HG02798 (cell line): ENCODE data around the gene ADK.
"Not testable (repeated sequence)": the region's sequence is repeated elsewhere in the genome, so short reads cannot be mapped to it uniquely, and the experiment has no call there.

Experiments used
- ATAC-seq: cut with Tn5 transposase; IDR thresholded peaks from one replicate; pipeline ENCODE4 v1.9.1; 2021; ENCODE audit warnings: mild to moderate bottlenecking; ENCODE audit not compliant: unreplicated experiment, poor library complexity

ADK gene

DNA sequence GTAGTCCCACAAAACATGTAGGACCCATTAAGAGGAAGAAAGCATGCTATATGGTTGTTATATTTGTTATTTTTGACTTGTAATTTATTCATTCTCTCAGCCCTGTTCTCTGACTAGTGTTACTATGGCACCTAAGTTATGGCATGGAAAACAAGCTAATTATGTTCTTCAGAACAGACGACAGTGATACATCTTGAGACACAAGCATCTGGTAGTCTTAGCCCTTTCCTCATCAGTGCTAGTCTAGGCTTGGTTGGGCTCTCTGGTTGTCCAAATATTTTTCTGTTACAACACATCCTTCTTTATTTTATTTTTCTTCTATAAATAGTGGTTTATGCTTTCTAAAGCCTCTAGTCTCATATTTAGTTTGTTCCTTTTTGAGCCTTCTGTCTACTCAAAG lies 367.0 kb downstream of the ADK start:
- ATAC-seq = no peak

- no peak for ATAC-seq
Measured at GRCh38 chr10:74521526-74521925, 370.5 kb downstream of the ADK start.

GRCh38 chr10:74523199-74523598 lies 372.2 kb downstream of the ADK start:
- no peak for ATAC-seq

DNA sequence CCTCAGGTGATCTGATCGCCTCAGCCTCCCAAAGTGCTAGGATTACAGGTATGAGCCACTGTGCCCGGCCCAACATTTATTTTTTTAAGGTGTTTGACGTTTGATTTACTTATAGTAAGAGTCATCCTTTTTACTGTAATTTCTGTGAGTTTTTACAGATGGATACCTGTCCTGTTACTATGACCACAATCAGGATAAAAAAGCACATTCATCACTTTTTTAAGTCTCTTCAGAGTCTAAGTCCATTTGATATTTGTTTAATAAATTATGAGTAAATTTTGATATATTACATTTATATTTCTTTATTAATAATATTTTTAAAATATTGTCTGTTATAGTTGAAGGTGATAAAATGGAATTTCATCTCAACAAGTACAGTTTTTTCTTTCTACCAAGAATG lies 374.9 kb downstream of the ADK start:
- no peak for ATAC-seq

- not testable (repeated sequence) for ATAC-seq
Measured at GRCh38 chr10:74527611-74528010, 376.6 kb downstream of the ADK start.

DNA sequence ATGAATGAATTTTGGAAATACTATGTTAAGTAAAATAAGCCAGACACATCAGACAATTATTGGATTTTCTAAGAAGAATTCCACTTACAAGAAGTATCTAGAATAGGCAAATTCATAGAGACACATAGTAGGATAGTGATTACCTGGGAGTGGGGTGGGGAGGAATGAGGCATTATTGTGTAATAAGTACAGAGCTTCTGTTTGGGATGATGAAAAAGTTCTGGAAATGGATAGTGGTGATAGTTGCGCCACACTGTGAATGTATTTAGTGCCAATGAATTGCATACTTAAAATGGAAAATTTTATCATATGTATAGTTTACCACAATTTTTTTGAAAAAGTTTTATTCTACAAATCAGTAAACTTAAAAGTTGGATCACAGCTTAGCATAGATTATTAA lies 378.2 kb downstream of the ADK start:
- ATAC-seq = no peak

DNA sequence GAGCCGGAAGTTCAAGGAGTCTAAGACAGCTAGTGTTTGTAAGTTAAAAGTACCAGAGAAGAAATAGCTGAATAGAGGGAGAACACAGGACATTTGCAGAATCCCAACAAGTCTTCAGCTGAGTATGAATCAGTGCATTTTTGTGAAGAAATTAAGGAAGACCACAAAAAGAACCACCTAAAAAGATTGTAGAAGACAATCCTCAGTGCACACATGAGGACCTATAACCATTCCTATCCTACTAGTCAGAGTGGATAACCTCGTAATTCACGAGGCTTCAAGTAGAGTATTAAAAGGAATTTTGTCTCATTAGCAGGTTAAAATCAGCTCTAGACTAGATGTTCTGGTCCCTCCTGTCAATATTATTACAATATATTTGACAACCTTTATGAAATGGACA lies 380.0 kb downstream of the ADK start:
- no peak for ATAC-seq

GRCh38 chr10:74539317-74539716 lies 388.3 kb downstream of the ADK start:
- ATAC-seq = no peak

DNA sequence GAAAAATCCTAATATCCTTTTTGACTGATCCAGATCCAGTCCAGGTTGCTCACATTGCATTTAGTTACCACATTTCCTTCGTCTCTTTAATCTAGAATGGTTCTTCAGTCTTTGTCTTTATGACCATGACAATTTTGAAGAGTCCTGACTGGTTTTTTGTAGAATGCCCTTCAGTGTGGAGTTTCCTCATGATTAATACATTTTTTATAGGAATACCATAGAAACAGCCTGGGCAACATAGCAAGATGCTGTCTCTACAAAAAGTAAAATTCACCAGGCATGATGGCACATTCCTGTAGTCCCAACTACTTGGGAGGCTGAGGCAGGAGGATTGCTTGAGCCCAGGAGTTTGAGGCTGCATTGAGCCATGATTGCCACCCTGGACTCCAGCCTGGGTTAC lies 390.4 kb downstream of the ADK start:
- no peak for ATAC-seq

GRCh38 chr10:74542077-74542476 lies 391.1 kb downstream of the ADK start:
- ATAC-seq = no peak

DNA sequence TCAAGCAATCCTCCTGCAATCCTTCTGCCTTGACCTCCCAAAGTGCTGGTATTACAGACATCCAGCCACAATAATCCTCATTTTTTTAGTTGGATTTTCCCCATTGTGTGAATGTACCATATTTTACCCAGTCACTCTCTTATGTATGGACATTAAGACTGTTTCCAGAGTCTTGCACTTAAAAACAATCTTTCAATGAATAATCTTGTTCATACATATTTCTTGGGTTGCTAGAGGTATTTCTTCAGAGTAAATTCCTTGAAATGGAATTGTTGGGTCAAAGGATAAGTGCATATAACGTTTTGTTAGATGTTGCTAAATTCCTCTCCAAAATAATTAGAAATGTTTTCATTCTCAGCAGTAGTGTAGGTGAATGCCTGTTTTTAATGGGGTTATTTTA lies 392.3 kb downstream of the ADK start:
- no peak for ATAC-seq

- no peak for ATAC-seq
Measured at GRCh38 chr10:74544106-74544505, 393.1 kb downstream of the ADK start.

GRCh38 chr10:74548676-74549075 lies 397.7 kb downstream of the ADK start:
- no peak for ATAC-seq

GRCh38 chr10:74556072-74556705 lies 405.2 kb downstream of the ADK start:
- ATAC-seq = no peak

- ATAC-seq = no peak
Measured at GRCh38 chr10:74557098-74557497, 406.1 kb downstream of the ADK start.

DNA sequence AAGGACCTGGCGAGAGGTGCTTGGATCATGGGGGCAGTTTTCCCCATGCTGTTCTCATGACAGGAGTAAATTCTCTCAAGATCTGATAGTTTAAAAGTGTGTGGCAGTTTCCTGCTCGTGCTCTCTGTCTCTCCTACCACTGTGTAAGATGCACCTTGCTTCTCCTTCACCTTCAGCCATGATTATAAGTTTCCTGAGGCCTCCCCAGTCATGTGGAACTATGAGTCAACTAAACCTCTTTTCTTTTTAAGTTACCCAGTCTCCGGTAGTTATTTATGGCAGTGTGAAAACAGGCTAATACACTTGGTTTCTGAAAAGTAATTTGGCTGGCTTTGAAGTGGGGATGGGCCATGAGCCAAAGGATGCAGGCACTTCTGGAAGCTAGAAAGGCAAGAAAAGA lies 407.4 kb downstream of the ADK start:
- no peak for ATAC-seq

- no peak for ATAC-seq
Measured at GRCh38 chr10:74558897-74559296, 407.9 kb downstream of the ADK start.

DNA sequence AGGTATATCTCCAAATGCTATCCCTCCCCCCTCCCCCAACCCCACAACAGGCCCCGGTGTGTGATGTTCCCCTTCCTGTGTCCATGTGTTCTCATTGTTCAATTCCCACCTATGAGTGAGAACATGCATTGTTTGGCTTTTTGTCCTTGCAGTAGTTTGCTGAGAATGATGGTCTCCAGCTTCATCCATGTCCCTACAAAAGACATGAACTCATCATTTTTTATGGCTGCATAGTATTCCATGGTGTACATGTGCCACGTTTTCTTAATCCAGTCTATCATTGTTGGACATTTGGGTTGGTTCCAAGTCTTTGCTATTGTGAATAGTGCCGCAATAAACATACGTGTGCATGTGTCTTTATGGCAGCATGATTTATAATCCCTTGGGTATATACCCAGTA lies 417.9 kb downstream of the ADK start:
- not testable (repeated sequence) for ATAC-seq

DNA sequence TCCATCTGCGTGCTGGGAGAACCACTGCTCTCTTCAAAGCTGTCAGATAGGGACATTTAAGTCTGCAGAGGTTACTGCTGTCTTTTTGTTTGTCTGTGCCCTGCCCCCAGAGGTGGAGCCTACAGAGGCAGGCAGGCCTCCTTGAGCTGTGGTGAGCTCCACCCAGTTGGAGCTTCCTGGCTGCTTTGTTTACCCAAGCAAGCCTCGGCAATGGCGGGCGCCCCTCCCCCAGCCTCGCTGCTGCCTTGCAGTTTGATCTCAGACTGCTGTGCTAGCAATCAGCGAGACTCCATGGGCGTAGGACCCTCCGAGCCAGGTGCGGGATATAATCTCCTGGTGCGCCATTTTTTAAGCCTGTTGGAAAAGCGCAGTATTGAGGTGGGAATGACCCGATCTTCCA lies 422.5 kb downstream of the ADK start:
- ATAC-seq = not testable (repeated sequence)

DNA sequence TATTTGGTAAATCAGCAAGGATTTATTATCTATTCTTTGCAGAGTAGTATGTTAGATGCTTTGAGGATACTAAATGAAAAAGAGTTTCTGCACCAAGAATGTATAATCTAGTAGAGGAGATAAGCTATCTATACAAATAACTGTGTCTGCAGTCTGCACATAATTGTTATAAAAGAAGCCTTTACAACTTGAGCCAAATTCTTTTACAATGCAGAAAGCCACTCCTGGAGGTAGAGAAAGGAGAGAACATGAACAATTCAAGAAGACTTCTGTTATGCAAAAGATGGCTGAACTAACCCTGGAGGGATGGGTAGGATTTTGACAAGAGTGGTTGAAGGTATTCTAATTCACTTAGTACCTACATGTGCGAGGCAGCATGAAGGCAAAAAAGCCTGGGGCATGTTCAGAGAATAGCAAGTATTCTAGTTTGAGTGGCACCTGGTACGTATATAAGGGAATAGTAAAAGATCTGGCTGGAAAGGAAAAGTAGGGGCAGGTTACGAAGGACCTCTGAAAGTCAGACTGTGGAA lies 424.2 kb downstream of the ADK start:
- ATAC-seq = no peak

DNA sequence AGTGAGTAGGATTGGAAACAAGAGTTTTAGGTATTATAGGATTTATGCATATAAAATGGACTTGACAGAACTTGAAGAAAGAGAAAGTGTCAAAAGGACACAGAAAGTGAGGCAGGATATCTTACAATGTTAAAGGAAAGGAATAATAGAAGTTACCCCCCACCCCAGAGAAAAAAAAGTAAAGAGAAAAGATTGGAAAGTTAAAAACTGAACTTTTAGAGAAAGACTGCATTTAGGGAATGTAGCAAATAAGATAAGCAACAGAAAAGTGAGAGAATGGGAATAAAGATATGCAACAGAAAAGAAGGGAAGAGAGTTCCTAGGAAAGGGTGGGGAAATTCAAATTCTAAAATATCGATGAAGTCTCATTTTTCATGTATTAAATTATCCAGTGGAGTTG lies 424.9 kb downstream of the ADK start:
- no peak for ATAC-seq

- no peak for ATAC-seq
Measured at GRCh38 chr10:74576586-74576985, 425.6 kb downstream of the ADK start.

- ATAC-seq = not testable (repeated sequence)
Measured at GRCh38 chr10:74580438-74580837, 429.4 kb downstream of the ADK start.
